GM12873 (cell line): Measurements from ENCODE around the gene RAB3IP.

Source experiments
- CTCF ChIP-seq: IDR thresholded peaks from 2 replicates; pipeline ENCODE4 v1.5.1; 2012; ENCODE audit warnings: low read depth, mild to moderate bottlenecking, moderate library complexity, low read length, control low read depth; ENCODE audit not compliant: insufficient read depth; ENCODE audit errors: missing control alignments

Gene RAB3IP

GRCh38 chr12:69703146-69703642 lies 35.5 kb upstream of the RAB3IP start:
- no peak for TF ChIP-seq CTCF

- TF ChIP-seq CTCF, result no peak
Observed at GRCh38 chr12:69704357-69704756, 34.3 kb upstream of the RAB3IP start.

GRCh38 chr12:69708649-69709048 lies 30.0 kb upstream of the RAB3IP start:
- TF ChIP-seq CTCF, result peak; percentile 28

- no peak for TF ChIP-seq CTCF
Observed at GRCh38 chr12:69712826-69713225, 25.8 kb upstream of the RAB3IP start.

GRCh38 chr12:69714542-69714941 lies 24.1 kb upstream of the RAB3IP start:
- TF ChIP-seq CTCF, result no peak

GRCh38 chr12:69719336-69720316 lies 19.0 kb upstream of the RAB3IP start:
- TF ChIP-seq CTCF, result no peak

GRCh38 chr12:69720750-69721149 lies 17.9 kb upstream of the RAB3IP start:
- TF ChIP-seq CTCF, result no peak
